HG03066 (cell line): Measurements from ENCODE around the gene NCOA3.
"Not testable (repeated sequence)": the region's sequence is repeated elsewhere in the genome, so short reads cannot be mapped to it uniquely, and the experiment has no call there.

ENCODE experiments used
- ATAC-seq: cut with Tn5 transposase; IDR thresholded peaks from one replicate; pipeline ENCODE4 v1.9.1; 2021; ENCODE audit warnings: low read depth; ENCODE audit not compliant: unreplicated experiment

NCOA3 gene

GRCh38 chr20:47500082-47500481 is 1.6 kb upstream of the NCOA3 start:
- not testable (repeated sequence) for ATAC-seq

GRCh38 chr20:47500554-47500953 is 1.1 kb upstream of the NCOA3 start:
- no peak for ATAC-seq

GRCh38 chr20:47501116-47501481 is 588 bp upstream of the NCOA3 start:
- ATAC-seq: no peak

- no peak for ATAC-seq
Observed at GRCh38 chr20:47502271-47503239, 868 bp downstream of the NCOA3 start.

- no peak for ATAC-seq
Observed at GRCh38 chr20:47503685-47504084, 2.0 kb downstream of the NCOA3 start.

GRCh38 chr20:47506335-47506734 is 4.6 kb downstream of the NCOA3 start:
- no peak for ATAC-seq

GRCh38 chr20:47506850-47507249 is 5.2 kb downstream of the NCOA3 start:
- no peak for ATAC-seq

- not testable (repeated sequence) for ATAC-seq
Observed at GRCh38 chr20:47507275-47507981, 5.7 kb downstream of the NCOA3 start.

- no peak for ATAC-seq
Observed at GRCh38 chr20:47508278-47508677, 6.6 kb downstream of the NCOA3 start.

GRCh38 chr20:47509104-47509661 is 7.5 kb downstream of the NCOA3 start:
- no peak for ATAC-seq

- ATAC-seq: no peak
Observed at GRCh38 chr20:47509685-47510084, 8.0 kb downstream of the NCOA3 start.

GRCh38 chr20:47515843-47516242 is 14.2 kb downstream of the NCOA3 start:
- no peak for ATAC-seq

- ATAC-seq: no peak
Observed at GRCh38 chr20:47521059-47521808, 19.5 kb downstream of the NCOA3 start.

GRCh38 chr20:47524015-47524784 is 22.5 kb downstream of the NCOA3 start:
- ATAC-seq: no peak

- no peak for ATAC-seq
Observed at GRCh38 chr20:47527004-47527800, 25.5 kb downstream of the NCOA3 start.

- ATAC-seq: no peak
Observed at GRCh38 chr20:47529840-47530239, 28.2 kb downstream of the NCOA3 start.

- ATAC-seq: no peak
Observed at GRCh38 chr20:47531458-47531857, 29.8 kb downstream of the NCOA3 start.

GRCh38 chr20:47532002-47532401 is 30.3 kb downstream of the NCOA3 start:
- no peak for ATAC-seq

GRCh38 chr20:47533518-47534062 is 31.9 kb downstream of the NCOA3 start:
- ATAC-seq: no peak
